A549 (cell line): ENCODE measurements around the gene NEK1. TPM values are rescaled to one million over a fixed set of nuclear protein-coding genes. Genes with fewer than 3 reads are reported as not detected.

Experiments used
- ATAC-seq, 2 experiments: fragments of 200-7000 bp in 1 of 2; fragments of >200 bp in 1 of 2; cut with Nextera tagmentation in 1 of 2; cut with Tn5 transposase in 1 of 2; 3 replicates each; pipeline versions ENCODE4 v1.8.0 to v1.9.1; 2018 to 2020; ENCODE audit warnings: mild to moderate bottlenecking in 1 of 2, moderate library complexity in 1 of 2
- CTCF ChIA-PET: fragments of 300-600 bp; sonication (Branson Sonifier 250); formaldehyde crosslinking; extraction: SDS; loops from one replicate; lab custom pipeline; 2021; ENCODE audit warnings: antibody characterized with exemption, inconsistent platforms; lab: Yijun Ruan, JAX
- POLR2A ChIA-PET: fragments of 350-600 bp; formaldehyde crosslinking; extraction: SDS; loops from one replicate; lab custom pipeline; 2021; ENCODE audit warnings: antibody characterized with exemption, inconsistent platforms; lab: Yijun Ruan, JAX
- DNase-seq, 2 experiments: peaks; one replicate each; pipeline versions ENCODE4 v3.0.0 to v3.0.0-alpha.2; 2011 to 2016; ENCODE audit warnings: low read depth in 1 of 2, low spot score in 1 of 2
- FAIRE-seq: peaks from 2 replicates; lab custom pipeline; 2011; peaks lifted over from hg19 to GRCh38; lab: Jason Lieb, UNC
- H3K27ac ChIP-seq, 2 experiments: fragments of >200 bp; sonication (Bioruptor Twin); formaldehyde crosslinking; 3 replicates each; pipeline ENCODE4 v1.5.1; 2016 to 2017
- H3K4me1 ChIP-seq: fragments of >200 bp; sonication (Bioruptor Twin); formaldehyde crosslinking; 3 replicates; pipeline ENCODE4 v1.6.1; 2016
- H3K4me2 ChIP-seq: fragments of >200 bp; sonication (Bioruptor Twin); formaldehyde crosslinking; 3 replicates; pipeline ENCODE4 v1.6.1; 2016
- H3K4me3 ChIP-seq: fragments of >200 bp; sonication (Bioruptor Twin); formaldehyde crosslinking; 3 replicates; pipeline ENCODE4 v1.5.1; 2016
- H3K9me3 ChIP-seq: fragments of >200 bp; sonication (Bioruptor Twin); formaldehyde crosslinking; 3 replicates; pipeline ENCODE4 v1.6.1; 2016
- CHD2 ChIP-seq: fragments of 150-350 bp; IDR thresholded peaks from 2 replicates; pipeline ENCODE4 v1.6.1; 2014; ENCODE audit warnings: low read length; ENCODE audit not compliant: partially characterized antibody
- CHD4 ChIP-seq: fragments of 200-600 bp; sonication (generic); IDR thresholded peaks from 2 replicates; pipeline ENCODE4 v1.6.1; 2016; ENCODE audit warnings: antibody characterized with exemption, mild to moderate bottlenecking, borderline replicate concordance
- EHF ChIP-seq: fragments of 250-450 bp; sonication (Bioruptor Pico); IDR thresholded peaks from 2 replicates; pipeline ENCODE4 v1.5.0; 2020; ENCODE audit warnings: mild to moderate bottlenecking
- EP300 ChIP-seq, 2 experiments: fragments of >200 bp; sonication (Bioruptor Twin); formaldehyde crosslinking; IDR thresholded peaks; 2 replicates in 1 of 2; 3 replicates in 1 of 2; pipeline ENCODE4 v1.6.1; 2016 to 2017
- ESRRA ChIP-seq: fragments of 150-350 bp; IDR thresholded peaks from 2 replicates; pipeline ENCODE4 v1.6.1; 2014; ENCODE audit warnings: mild to moderate bottlenecking, low read length, borderline replicate concordance
- FOSL2 ChIP-seq, 2 experiments: fragments of 450-650 bp in 1 of 2; fragments of >200 bp in 1 of 2; sonication (Bioruptor Twin) in 1 of 2; formaldehyde crosslinking; IDR thresholded peaks; 2 replicates each; pipeline versions ENCODE4 v1.5.0 to v1.6.1; 2016 to 2020; ENCODE audit warnings: mild to moderate bottlenecking in 1 of 2, moderate library complexity in 1 of 2
- FOXS1 ChIP-seq: fragments of 250-450 bp; sonication (Bioruptor Pico); IDR thresholded peaks from 2 replicates; pipeline ENCODE4 v1.5.0; 2020; ENCODE audit warnings: mild to moderate bottlenecking, moderate library complexity
- HDAC2 ChIP-seq: fragments of 200-600 bp; sonication (generic); IDR thresholded peaks from 2 replicates; pipeline ENCODE4 v1.6.1; 2016
- HOXB5 ChIP-seq: fragments of 250-450 bp; sonication (Bioruptor Pico); IDR thresholded peaks from 2 replicates; pipeline ENCODE4 v1.5.0; 2020; ENCODE audit warnings: mild to moderate bottlenecking, moderate library complexity
- JUN ChIP-seq, 2 experiments: fragments of >200 bp; sonication (Bioruptor Twin); formaldehyde crosslinking; IDR thresholded peaks; 2 replicates in 1 of 2; 3 replicates in 1 of 2; pipeline ENCODE4 v1.6.1; 2016 to 2017
- JUNB ChIP-seq: fragments of >200 bp; sonication (Bioruptor Twin); formaldehyde crosslinking; IDR thresholded peaks from 2 replicates; pipeline ENCODE4 v1.6.1; 2016
- MAZ ChIP-seq: fragments of 150-350 bp; IDR thresholded peaks from 2 replicates; pipeline ENCODE4 v1.6.1; 2014; ENCODE audit warnings: antibody characterized with exemption, low read depth, low read length, borderline replicate concordance
- MYC ChIP-seq: IDR thresholded peaks from 2 replicates; pipeline ENCODE4 v1.6.1; 2012; ENCODE audit warnings: mild to moderate bottlenecking, inconsistent platforms, low read length, improper control_type of control experiment, borderline replicate concordance
- NR3C1 ChIP-seq: fragments of >200 bp; sonication (Bioruptor Twin); formaldehyde crosslinking; IDR thresholded peaks from 3 replicates; pipeline ENCODE4 v1.6.1; 2017
- POLR2AphosphoS2 ChIP-seq: conservative IDR thresholded peaks from 2 replicates; pipeline ENCODE4 v1.6.1; 2012; ENCODE audit warnings: low read length, improper control_type of control experiment, inconsistent platforms
- RARB ChIP-seq: fragments of 250-450 bp; sonication (Bioruptor Pico); IDR thresholded peaks from 2 replicates; pipeline ENCODE4 v1.8.0; 2021; ENCODE audit warnings: mild to moderate bottlenecking, moderate library complexity
- TFCP2L1 ChIP-seq: fragments of 250-450 bp; sonication (Bioruptor Pico); IDR thresholded peaks from 2 replicates; pipeline ENCODE4 v1.5.0; 2021; ENCODE audit warnings: mild to moderate bottlenecking
- ZFP36 ChIP-seq: fragments of 450-650 bp; IDR thresholded peaks from 2 replicates; pipeline ENCODE4 v1.6.1; 2014; ENCODE audit warnings: borderline replicate concordance; ENCODE audit not compliant: partially characterized antibody
- ZNF302 ChIP-seq: fragments of 250-450 bp; sonication (Bioruptor Pico); IDR thresholded peaks from 2 replicates; pipeline ENCODE4 v1.9.0; 2021; ENCODE audit warnings: inconsistent platforms, mild to moderate bottlenecking, moderate library complexity
- polyA plus RNA-seq, 4 experiments: library from polyadenylated mRNA; depleted of rRNA in 3 of 4; stranded (reverse); fragments of >200 nt; fragmentation: RNase III in 1 of 4; extraction: RNeasy Plus Mini Kit Qiagen cat#74134 plus additional on column Dnase treatment in 1 of 4; gene quantifications; 2 replicates in 3 of 4; 3 replicates in 1 of 4; pipeline ENCODE4 v1.2.3, GENCODE V29; 2011 to 2017
- TF ChIP-seq, protein P1 (sequence below): IDR thresholded peaks from 2 replicates; pipeline ENCODE4 v1.6.1; 2012
- TF ChIP-seq, protein P2 (sequence below): fragments of 450-650 bp; IDR thresholded peaks from 2 replicates; pipeline ENCODE4 v1.6.1; 2014; ENCODE audit warnings: antibody characterized with exemption
- TF ChIP-seq, protein P3 (sequence below): fragments of >200 bp; sonication (Bioruptor Twin); formaldehyde crosslinking; IDR thresholded peaks from 2 replicates; pipeline ENCODE4 v1.6.1; 2016
- TF ChIP-seq, protein P4 (sequence below): fragments of >200 bp; sonication (Bioruptor Twin); formaldehyde crosslinking; IDR thresholded peaks from 3 replicates; pipeline ENCODE4 v1.5.1; 2016
- TF ChIP-seq, protein P5 (sequence below): IDR thresholded peaks from 2 replicates; pipeline ENCODE4 v1.6.1; 2012; ENCODE audit warnings: low read depth, borderline replicate concordance
- TF ChIP-seq, protein P6 (sequence below): fragments of >200 bp; sonication (Bioruptor Twin); formaldehyde crosslinking; IDR thresholded peaks from 3 replicates; pipeline ENCODE4 v1.6.1; 2016

The NEK1 gene
- polyA plus RNA-seq, 2 of the 4 experiments (the other 2 are of a cell fraction), result 3.2 to 5.8 TPM

DNA sequence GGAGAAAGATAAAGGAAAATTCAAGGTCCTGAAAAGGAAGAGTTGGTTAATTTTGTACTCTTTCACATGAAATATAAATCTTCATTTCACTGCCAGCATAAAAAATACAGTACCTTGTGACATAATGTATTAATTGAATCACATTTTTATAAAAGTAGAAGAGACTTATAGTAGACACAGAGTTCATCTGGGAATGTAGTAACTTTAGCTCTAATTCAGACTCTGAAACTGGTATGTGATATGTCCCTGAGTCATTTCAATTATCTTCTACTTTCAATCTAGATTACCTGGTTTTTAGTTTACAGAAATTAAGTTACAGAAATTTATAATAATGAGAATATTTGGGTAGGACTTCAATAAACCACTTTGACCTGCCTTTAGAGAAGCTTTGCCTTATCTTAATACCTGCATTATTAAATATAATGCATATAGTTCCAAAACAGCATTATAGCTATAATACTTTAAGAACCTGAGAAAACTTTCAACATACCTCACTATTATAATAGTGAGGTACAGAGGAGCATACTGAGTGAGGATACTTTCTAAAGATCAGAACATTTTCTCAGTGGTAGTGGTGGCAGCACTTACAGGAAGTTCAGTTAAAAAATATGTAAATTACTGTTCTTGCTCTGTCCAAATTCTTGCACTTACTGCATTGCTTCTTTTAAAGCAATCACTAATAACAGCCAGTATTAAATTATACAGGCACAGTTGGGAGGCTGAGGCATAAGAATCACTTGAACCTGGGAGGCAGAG, 11.2 kb downstream of the NEK1 start:
- TF ChIP-seq, protein P1, sequence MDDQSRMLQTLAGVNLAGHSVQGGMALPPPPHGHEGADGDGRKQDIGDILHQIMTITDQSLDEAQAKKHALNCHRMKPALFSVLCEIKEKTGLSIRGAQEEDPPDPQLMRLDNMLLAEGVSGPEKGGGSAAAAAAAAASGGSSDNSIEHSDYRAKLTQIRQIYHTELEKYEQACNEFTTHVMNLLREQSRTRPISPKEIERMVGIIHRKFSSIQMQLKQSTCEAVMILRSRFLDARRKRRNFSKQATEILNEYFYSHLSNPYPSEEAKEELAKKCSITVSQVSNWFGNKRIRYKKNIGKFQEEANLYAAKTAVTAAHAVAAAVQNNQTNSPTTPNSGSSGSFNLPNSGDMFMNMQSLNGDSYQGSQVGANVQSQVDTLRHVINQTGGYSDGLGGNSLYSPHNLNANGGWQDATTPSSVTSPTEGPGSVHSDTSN, result no peak
- TF ChIP-seq ZNF302 (no peak), MYC (no peak), NR3C1 (no peak), JUNB (no peak), CHD4 (no peak), CHD2 (no peak), POLR2AphosphoS2 (no peak), FOXS1 (no peak), ZFP36 (no peak), TFCP2L1 (CRISPR knock-in tag) (no peak), MAZ (no peak), JUN (IDR thresholded peaks at IDR 0.05) (no peak), HOXB5 (CRISPR knock-in tag) (no peak), RARB (CRISPR knock-in tag) (no peak)
- TF ChIP-seq, protein P2, sequence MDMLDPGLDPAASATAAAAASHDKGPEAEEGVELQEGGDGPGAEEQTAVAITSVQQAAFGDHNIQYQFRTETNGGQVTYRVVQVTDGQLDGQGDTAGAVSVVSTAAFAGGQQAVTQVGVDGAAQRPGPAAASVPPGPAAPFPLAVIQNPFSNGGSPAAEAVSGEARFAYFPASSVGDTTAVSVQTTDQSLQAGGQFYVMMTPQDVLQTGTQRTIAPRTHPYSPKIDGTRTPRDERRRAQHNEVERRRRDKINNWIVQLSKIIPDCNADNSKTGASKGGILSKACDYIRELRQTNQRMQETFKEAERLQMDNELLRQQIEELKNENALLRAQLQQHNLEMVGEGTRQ, result no peak
- TF ChIP-seq, protein P3, sequence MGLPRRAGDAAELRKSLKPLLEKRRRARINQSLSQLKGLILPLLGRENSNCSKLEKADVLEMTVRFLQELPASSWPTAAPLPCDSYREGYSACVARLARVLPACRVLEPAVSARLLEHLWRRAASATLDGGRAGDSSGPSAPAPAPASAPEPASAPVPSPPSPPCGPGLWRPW, result no peak
- TF ChIP-seq, protein P4, sequence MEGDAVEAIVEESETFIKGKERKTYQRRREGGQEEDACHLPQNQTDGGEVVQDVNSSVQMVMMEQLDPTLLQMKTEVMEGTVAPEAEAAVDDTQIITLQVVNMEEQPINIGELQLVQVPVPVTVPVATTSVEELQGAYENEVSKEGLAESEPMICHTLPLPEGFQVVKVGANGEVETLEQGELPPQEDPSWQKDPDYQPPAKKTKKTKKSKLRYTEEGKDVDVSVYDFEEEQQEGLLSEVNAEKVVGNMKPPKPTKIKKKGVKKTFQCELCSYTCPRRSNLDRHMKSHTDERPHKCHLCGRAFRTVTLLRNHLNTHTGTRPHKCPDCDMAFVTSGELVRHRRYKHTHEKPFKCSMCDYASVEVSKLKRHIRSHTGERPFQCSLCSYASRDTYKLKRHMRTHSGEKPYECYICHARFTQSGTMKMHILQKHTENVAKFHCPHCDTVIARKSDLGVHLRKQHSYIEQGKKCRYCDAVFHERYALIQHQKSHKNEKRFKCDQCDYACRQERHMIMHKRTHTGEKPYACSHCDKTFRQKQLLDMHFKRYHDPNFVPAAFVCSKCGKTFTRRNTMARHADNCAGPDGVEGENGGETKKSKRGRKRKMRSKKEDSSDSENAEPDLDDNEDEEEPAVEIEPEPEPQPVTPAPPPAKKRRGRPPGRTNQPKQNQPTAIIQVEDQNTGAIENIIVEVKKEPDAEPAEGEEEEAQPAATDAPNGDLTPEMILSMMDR, result no peak
- TF ChIP-seq, protein P5, sequence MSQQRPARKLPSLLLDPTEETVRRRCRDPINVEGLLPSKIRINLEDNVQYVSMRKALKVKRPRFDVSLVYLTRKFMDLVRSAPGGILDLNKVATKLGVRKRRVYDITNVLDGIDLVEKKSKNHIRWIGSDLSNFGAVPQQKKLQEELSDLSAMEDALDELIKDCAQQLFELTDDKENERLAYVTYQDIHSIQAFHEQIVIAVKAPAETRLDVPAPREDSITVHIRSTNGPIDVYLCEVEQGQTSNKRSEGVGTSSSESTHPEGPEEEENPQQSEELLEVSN, result no peak
- Histone ChIP-seq H3K4me2 (no peak overlapping the region), H3K9me3 (no peaks in the 10 kb centered on the region), H3K4me3 (no peak overlapping the region), H3K4me1 (peaks cover 11% of the 10 kb centered on the region; the same call in 2 of the 3 replicates), H3K27ac (no peak overlapping the region)
- no peak for FAIRE-seq
- POLR2A ChIA-PET, result no interaction called here
- no peak for ATAC-seq
- DNase-seq, result no peak
- CTCF ChIA-PET, result interaction anchor here (1.4 kb wide), 1 partner anchor 11 kb away, joined by 5 read pairs; the partner anchor contains the start of gene NEK1

DNA sequence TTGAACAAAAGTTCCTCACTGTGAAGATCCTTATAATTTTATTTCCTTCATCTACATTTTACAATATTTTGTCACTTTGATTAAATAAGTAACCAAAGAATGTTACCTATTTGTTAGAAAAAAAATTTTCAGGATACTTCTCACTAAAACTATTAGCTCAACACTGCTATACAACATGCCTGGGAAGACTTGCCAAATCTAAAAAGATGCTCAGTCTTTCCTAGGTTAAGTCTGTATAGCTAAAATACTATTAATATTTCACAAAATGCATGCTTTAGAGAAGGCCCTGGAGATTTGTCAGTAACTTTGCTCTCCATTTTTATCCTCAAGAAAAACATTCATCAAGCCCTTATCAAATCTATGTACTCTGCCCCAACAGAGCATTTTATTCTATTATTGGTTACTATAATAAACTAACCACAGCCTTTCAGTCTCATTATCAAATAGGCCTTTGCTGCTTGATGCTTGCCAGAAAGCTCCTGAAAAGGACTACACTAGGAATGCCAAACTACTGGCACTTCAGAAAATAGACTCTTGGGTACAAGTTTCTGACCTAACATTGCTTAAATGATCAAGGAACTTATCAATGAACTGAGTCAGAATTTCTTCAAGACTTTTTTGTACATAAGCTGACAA, 17.7 kb downstream of the NEK1 start:
- FAIRE-seq (no peak), DNase-seq (no peak), ATAC-seq (no peak)
- ChIA-PET CTCF (interaction anchor here (0.6 kb wide), 1 partner anchor 19 kb away, joined by 3 read pairs; no protein-coding TSS in a partner anchor), POLR2A (no interaction called here)
- Histone ChIP-seq H3K4me1 (no peaks in the 10 kb centered on the region), H3K4me2 (no peak overlapping the region), H3K27ac (no peak overlapping the region), H3K9me3 (no peaks in the 10 kb centered on the region), H3K4me3 (no peak overlapping the region)
- TF ChIP-seq HDAC2, result no peak
- no peak for TF ChIP-seq ZNF302
- no peak for TF ChIP-seq EP300 (IDR thresholded peaks at IDR 0.05)
- no peak for TF ChIP-seq EHF (CRISPR knock-in tag)
- TF ChIP-seq, protein P6, sequence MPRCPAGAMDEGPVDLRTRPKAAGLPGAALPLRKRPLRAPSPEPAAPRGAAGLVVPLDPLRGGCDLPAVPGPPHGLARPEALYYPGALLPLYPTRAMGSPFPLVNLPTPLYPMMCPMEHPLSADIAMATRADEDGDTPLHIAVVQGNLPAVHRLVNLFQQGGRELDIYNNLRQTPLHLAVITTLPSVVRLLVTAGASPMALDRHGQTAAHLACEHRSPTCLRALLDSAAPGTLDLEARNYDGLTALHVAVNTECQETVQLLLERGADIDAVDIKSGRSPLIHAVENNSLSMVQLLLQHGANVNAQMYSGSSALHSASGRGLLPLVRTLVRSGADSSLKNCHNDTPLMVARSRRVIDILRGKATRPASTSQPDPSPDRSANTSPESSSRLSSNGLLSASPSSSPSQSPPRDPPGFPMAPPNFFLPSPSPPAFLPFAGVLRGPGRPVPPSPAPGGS, result no peak
- no peak for TF ChIP-seq ESRRA
- TF ChIP-seq, protein P4, result no peak
- no peak for TF ChIP-seq FOSL2 (IDR thresholded peaks at IDR 0.05)
- TF ChIP-seq FOSL2 (CRISPR knock-in tag; IDR thresholded peaks at IDR 0.05), result no peak
